HG03439 (cell line): ENCODE results near the gene PDE6B.

Experiments used
- ATAC-seq: cut with Tn5 transposase; IDR thresholded peaks from one replicate; pipeline ENCODE4 v1.9.1; 2021; ENCODE audit warnings: mild to moderate bottlenecking, moderate library complexity; ENCODE audit not compliant: unreplicated experiment

The PDE6B gene

DNA sequence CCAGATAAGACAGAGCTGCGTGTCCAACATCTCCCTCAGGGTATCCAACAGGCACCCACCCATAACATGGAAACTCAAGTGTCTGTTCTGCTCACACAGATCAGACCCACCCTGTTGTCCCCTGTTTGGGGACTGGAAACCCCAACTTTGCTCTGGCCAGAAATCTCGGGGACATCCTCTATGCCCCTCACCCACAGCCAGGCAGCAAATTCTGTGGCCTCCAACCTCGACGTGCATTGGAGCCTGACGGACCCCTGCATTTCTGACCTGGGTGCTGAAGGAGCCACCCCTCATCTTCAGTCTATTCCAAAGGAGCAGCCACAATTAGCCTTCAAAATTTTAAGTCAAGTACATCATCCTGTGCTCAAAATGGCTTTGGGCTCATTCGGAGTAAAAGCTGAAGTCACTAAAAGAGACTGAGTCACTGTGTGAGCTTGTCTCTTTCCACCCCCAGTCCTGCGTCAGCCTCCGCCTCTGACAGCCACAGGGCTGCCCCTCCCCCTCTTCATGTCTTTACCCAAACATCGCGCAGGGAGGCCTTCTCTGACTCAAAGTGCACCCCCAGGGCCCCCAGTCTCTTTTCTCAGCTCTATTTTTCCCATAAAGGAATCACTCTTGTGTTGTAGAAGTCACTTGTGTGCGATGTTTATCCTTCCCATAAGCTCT, 24.4 kb upstream of the PDE6B start:
- ATAC-seq = no peak

DNA sequence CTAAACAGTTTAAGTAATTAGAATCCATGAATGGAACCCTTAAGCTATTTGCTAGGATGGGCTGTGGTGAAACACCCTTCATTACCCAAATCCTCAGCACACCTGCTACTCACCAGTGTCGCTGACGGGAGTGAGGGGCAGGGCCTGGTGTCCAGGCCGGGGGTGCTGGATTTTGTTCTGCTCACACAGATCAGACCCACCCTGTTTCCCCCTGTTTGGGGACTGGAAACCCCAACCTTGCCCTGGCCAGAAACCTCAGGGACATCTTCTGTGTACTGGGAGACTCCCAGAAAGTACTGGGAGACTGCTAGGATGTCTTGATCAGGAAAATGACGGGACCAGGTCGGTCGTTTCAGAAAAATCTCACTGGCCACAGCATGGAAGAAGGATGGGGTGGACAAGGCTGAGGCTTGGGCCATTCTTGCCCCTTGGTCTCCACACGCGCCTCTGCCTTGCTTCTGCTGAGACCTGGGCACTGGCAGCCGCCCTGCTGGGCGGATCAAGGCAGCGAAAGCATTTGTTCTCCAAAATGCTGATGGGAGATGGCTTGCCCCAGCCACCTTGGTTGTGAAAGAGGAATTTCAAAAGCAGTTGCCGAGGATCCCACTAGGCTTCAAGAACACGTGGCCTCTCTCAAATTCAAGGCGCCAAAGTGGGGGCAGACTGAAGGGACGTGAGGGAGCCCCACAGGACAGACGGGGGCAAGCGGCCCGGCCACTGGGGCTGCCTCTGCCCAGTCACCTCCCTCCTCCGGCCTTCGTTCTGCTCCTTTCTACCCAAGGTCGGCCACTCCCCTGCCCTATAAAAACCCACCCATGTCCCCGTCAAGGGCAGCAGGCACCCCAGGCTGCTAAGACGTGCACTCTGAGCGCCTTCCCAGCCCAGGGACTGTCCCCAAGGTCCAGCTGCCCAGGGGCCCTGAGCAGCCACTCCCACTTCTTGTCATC, 23.5 kb upstream of the PDE6B start:
- no peak for ATAC-seq

DNA sequence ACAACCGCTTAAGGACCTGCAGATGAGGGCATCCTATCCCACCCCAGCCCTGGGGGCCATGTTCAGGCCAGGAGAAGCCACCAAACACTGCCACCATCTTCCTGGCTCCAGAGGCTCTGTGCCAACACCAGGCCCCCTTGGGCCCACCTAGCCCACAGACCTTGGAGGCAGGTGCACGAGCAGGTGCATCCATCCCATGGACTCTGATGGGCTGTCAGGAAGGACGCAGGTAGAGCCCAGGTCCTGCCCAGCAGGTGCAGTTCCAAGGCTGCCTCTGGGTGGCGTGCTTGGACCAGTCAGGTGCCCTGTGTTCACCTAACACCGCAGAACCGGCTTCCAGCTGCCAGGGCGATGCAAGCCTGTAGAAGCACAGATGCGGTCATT, 22.8 kb upstream of the PDE6B start:
- no peak for ATAC-seq

DNA sequence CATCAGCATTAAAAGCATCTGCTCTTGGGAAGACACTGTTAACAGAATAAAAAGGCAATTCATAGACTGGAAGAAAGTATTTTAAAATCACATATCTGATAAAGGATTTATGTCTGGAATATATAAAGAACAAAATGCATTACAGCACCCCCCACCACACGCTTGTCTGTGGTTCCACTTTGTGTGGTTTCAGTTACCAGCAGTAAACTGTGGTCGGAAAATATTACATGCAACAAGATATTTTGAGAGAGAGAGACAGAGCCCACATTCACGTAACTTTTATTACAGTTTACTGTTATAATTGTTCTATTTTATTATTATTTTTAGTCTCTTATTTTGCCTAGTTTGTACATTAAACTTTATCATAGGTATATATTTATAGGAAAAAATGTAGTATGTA, 21.2 kb upstream of the PDE6B start:
- no peak for ATAC-seq

DNA sequence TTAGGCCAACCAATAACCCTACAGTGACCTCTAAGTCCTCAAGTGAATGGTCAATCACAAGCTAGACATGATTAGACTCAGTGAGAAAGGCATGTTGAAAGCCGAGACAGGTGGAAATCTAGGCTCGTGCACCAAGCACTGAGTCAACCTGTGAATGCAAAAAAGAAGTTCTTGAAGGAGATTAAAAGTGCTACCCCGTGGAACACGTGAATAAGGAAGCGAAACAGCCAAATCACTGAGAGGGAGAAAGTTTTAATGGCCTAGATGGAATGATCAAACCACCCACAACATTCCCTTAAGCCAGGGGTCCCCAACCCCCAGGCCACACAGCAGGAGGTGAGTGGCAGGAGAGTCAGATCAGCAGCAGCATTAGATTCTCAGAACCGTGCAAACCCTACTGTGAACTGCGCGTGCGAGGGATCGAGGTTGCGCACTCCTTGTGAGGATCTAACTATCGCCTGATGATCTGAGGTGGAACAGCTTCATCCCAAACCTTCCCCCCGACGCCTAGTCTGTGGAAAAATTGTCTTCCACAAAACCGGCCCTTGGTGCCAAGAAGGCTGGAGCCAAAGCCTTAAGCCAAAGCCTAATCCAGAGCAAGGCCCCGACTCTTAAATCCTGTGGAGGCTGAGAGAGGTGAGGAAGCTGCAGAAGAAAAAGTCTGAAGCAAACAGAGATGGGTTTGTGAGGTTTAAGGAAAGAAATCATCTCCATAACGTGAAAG, 19.5 kb upstream of the PDE6B start:
- ATAC-seq = no peak

DNA sequence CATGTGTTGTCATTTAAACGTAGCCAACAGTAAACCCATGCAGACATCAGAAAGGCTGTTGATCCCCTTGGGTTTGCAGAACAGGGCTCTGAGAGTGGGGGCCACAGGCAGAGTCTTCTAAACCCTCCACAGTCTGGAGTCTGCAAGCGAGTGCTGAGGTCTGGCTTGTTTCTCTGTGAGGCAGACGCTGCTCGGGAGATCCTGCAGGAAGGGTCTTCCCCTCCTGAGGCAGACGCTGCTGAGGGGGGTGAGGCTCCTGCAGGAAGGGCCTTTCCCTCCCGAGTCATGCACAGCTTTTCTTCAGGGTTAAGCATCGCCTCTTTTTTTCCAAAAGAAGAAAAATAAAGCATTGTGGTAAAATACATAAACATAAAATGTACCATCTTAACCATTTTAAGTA, 17.1 kb upstream of the PDE6B start:
- no peak for ATAC-seq

DNA sequence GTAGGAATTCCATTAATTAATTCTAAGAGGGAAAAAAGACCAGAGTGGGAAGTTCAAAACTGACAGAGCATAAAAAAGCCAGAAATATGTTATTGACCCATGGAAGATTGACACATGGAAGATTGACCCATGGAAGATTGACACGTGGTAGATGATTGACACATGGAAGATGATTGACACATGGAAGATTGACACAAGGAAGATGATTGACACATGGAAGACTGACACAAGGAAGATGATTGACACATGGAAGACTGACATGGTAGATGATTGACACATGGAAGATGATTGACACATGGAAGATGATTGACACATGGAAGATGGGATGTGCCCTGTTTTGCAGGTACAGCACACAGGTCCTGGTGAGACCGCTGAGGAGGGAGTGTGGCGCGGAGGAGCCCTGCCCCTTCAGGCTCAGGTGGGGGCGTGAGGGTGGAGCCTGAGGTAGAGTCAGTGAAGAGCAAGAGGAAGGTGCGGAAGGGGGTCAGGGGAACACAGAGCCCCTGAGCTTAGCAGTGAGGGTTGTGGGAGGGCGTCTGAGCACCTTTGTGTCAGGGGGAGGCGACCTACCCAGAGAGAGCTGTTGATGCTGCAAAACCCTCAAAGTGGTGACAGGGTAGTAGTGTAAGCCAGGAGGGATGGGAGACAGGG, 15.8 kb upstream of the PDE6B start:
- no peak for ATAC-seq

DNA sequence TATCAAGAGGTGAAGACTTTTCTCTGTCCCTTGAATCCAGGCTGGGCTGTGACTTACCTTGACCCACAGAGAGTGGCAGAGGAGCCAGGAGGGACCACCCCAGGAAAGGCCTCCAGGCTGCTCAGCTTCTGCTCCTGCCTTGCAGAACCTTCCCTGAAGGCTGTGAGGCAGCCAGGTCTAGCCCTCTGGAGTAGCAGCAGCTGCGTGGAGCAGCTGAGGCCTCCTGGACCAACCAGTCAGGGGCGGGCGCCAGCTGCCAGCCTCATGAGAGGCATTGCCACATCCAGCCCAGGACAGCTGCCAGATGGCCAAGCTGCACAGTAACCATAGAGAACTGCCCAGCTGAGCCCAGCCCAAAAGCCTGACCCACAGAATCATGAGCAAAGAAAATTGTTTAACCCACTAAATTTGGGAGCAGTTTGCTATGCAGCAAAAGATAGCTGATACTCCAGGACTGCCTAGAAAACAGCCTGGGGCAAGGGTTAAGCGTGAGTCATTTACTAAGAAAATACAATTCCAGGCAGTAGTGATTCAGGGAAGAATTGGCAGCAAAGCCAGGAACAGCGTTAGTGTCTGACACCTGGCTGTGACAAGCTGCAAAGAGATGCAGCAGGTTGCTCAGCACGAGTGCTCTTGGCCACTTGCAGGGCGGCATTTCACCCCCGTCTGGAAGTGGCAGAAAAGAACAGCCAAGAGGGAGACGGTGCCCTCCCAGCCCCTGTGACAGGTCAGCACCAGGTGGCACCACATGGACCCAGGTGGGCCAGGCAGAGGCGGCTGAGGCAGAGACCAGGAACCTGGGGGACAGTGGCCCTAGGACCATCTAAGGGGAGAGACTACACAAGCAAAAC, 14.7 kb upstream of the PDE6B start:
- no peak for ATAC-seq

DNA sequence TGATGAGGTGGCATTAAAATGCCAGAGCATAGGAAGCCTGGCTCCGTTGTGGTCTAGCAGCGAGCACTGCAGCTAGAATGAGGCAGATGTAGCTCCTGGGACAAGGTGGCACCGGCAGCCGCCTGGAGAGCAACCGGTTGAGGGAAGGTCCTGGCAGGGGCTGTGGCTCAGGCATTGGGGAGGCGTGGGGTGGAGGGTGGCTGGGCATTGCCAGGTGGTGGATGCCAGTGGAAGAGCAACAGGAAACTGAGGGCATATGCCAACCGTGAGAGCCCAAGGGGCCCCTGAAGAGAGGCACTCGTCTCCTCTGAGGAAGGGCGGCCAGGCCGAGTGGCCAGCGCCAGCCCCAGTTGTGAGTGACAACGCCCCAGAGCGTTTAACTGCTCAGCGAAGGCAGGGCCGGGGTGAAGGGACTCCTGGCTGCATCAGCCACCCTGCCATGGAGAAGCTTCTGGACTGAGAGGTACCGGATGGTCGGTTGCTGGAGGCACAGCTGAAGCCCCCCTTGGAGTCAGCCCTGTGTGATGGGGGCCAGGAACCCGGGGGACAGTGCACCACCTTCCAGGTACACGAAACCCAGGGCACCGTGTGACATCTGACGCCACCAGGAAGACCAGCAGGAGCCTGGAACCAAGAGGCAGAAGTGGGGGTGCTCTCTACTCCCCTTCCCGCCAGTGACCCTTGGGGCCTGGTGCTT, 13.2 kb upstream of the PDE6B start:
- ATAC-seq = no peak

DNA sequence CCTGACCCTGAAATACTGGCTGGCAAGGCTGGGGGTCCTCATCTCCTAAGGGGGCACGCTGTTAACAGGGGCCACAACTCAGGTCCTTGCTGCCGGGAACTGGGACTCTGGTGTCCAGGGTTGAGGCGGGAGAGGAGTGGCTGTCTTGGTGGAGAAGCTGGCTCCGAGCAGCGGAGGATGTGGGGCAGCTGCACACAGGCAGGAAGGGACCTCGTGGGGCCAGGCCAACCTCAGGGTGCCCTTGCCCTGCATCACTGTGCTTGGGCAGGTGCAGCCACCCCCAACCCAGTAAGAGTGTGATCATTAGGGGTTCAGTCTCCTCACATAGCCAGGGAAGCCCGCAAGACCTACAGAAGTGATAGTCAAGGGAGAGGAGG, 12.6 kb upstream of the PDE6B start:
- no peak for ATAC-seq

DNA sequence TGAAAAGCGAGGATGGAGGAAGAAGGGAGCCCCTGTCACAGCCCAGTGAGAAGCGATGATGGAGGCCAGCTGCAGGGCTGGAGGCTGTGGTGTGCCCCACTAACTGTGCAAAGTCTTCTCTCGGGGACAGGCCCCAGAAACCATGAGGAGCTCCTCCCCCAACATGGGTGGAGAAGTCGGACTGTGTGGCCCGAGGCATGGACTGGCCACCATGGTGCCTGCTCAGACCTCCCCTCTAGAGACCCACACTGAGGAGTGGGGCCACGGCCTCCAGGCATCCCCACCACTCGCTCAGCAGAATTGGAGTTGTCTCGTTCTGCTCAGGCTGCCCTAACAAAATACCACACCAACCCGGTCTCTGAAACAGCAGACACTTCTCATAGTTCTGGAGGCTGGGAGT, 12.2 kb upstream of the PDE6B start:
- ATAC-seq = no peak

DNA sequence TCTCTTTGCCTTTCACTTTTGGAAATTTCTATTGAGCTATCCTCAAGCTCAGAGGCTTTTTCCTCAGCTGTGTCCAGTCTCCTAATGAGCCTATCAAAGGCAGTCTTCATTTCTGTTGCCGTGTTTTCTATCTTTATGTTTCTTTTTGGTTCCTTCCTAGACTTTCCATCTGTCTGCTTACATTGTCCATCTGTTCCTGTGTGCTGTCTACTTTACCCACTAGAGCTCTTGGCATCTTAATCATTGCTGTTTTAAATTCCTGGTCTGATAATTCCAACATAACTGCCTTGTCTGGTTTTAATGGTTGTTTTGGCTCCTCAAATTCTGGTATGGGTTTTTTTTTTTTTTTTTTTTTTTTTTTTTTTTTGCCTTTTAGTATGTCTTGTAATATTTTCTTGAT, 9.3 kb upstream of the PDE6B start:
- ATAC-seq = no peak

DNA sequence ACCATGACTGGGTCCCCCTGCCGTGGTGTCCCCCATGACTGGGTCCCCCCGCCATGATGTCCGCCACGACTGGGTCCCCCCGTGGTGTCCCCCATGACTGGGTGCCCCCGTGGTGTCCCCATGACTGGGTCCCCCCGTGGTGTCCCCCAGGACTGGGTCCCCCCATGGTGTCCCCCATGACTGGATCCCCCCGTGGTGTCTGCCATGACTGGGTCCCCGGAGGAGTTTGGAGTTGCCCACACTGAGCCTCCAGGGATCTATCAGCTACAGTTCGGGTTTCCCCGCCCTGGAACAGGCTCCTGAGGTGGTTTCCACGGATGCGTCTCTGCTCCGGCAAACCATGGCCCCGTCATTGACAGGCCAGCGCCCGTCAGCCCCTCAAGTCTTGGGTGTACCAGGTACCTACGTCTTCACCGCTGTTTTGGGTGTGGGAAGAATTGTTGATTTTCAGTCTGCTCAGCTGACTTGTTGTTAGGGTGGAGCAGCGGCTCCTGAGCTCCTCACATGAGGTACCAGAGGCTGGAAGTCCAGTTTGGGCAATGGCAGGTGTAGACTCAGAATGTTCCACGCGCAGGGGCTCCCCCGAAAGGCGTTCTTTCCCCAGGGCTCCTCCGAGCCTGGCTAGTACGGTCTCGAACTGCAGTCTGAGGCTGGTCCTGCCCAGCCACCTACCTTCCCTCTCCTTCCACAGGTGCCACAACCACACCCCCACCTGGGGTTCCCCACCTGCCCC, 8.3 kb upstream of the PDE6B start:
- no peak for ATAC-seq

DNA sequence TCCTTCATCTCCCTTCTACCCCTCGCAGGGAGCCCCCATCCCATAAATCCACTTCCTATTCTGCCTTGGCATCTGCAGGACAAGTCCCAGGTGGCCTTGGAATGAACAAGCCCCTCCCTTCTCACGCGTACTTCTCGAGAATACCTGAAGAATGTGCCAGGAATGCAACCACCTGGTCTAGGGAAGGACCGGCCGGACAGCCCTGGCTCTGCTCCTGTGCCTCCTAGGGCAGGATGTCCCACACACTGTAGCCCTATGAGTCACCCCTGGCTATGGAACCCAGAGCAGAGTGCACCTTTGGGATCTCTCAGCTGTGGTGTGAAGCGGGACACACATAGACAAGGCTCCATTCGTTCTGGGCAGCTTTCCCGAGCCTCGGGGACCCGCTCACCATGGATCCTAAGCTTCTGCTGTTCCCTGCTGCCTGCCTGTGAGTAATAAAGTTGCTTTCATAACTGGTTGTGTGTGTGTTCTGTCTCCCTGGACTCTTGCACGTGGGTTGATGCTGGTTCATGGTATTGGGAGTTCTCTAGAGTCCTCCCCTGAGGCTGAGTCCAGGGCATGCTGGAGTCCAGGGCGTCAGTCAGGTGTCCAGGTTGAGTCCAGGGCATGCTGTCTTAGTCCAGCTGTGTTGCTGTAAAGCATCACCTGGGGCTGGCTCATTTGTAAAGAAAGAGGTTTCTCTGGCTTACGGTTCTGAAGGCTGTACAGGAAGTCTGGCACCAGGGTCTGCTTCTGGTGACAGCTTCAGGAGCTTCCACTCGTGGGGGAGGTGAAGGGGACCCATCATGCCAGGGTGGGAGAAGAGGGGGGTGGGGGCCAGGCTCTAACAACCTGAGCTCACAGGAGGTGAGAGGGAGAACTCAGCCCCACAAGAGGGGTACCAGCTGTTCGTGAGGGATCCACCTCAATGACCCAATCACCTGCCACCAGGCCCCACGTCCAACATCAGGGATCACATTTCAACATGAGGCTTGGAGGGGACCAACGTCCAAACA, 7.4 kb upstream of the PDE6B start:
- ATAC-seq = no peak

DNA sequence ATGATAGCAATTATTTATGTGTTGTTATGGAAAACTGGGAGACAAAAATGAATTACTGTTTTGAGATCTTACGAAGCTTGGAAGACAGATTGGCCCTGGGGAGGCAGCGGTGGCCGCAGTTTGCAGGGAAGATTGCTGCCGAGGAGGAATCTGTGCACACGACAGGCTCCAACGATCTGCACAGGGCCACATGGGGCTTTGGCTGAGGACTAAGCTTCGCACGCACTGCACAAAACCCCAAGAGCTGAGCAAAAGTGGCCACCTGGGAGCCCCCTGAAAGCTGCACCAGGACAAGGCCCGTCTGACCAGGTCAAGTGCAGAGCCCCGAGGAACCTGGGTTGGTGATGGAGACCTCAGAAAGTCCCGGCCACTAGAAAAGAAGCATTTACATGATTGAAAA, 5.2 kb upstream of the PDE6B start:
- ATAC-seq = no peak

DNA sequence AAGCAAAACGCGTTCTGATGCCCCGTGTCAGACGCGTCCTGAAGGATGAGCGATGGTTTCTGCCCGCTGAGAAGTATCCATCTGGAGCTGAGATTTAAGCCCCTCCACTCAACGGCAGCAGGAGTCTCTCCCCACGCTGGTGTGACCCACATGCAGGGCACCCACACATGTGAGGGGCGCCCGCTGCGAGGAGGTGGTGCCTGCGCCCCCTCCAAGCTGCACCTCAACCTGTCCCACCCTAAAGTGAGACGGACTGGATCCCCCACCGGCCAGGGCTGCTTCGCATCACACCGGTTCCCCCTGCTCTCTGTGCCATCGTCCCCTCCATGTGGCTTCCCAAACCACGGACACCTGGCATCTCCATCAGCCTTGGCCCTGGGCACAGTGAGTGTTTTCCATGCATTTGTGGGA, 4.5 kb upstream of the PDE6B start:
- no peak for ATAC-seq

DNA sequence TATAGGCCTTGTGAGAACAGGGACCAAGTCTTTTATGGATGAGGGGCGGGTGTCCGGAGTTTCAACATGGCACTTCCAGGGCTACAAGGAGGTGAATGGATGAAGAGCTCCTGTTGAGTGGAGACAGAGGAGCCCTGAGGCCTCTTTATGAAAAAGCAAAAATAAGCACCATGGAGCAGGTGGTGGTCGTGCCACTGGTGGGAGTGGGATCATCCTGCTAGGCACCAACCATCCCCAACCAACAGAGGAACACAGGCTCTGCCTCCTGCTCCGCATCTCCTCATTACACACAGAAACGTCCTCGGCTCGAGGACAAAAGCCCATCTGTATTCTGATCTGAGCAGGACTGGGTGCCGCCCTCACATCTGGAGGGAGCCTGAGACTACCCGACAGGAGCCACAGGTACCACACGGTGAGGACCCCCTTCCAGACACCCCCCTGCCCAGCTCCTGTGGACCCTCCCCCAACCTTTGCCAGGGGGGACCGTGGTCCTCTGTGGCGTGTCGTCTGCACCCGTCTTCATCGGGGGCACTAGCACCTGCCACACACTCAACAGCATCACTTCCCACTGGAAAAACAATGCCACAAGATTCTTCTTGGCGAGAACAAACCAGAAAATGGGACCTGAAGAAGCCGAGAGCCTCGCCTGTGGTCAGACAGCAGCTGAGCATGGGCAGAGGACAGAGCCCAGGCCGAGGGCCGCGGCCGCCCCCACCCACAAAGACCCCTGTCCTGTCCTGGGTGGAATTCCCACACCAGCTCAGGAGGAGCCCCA, 3.9 kb upstream of the PDE6B start:
- ATAC-seq = no peak
